ENCODE data around the gene IRX6. TPM values are rescaled to one million over a fixed set of nuclear protein-coding genes. Genes with fewer than 3 reads are reported as not detected.

Gene IRX6
- total and polyA plus RNA-seq, 2 donors from 2014 or later: 0.62 to 1.2 TPM

DNA sequence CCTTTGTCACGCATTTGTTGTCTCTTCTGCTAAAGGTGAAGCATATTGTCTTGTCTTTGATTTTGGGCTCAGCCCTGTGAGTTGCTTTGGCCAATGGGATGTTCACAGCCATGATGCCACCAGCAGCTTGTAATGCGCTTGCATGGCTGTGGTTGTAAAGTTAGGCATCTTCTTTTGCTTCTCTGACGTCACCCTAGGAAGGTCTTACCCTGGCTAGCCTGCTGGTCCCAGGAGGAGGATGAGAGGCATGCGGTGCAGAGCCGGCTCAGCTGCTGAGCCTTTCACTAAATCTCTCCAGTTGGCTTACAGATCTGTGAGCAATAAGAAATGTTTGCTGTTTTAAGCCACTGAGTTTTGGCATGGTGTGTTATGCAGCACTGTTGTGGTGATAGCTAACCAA, 40.8 kb downstream of the IRX6 start:
- H3K9ac ChIP-seq (ENCODE audit: low read length in 3 of 3): no peak overlapping the region
- H3K4me1 ChIP-seq (ENCODE audit: control insufficient read depth in 2 of 3, insufficient read depth in 2 of 3, low read depth in 1 of 3, low read length in 3 of 3): no peaks in the 10 kb centered on the region
- no peak overlapping the region for H3K27ac ChIP-seq (ENCODE audit: low read depth in 2 of 2, low read length in 2 of 2)
- no peak overlapping the region for H3K4me3 ChIP-seq (ENCODE audit: low read length in 3 of 3)
- no peak for DNase-seq
- no peaks in the 10 kb centered on the region for H3K36me3 ChIP-seq (ENCODE audit: control insufficient read depth in 2 of 3, insufficient read depth in 3 of 3, low read length in 3 of 3)
- no peaks in the 10 kb centered on the region for H3K9me3 ChIP-seq (ENCODE audit: control insufficient read depth in 2 of 3, insufficient read depth in 1 of 3, low read length in 3 of 3)
- intact Hi-C loops (cut with DNase I): no loop called here
- no peak for FAIRE-seq
- peaks cover 2% of the 10 kb centered on the region for H3K27me3 ChIP-seq (ENCODE audit: control insufficient read depth, insufficient read depth, low read length)
- TF ChIP-seq CTCF (IDR thresholded peaks at IDR 0.05; ENCODE audit: borderline replicate concordance, extremely low read depth, insufficient read depth): no peak

GRCh38 chr16:55367301-55367811, 43.4 kb downstream of the IRX6 start:
- no peaks in the 10 kb centered on the region for H3K36me3 ChIP-seq (ENCODE audit: control insufficient read depth in 2 of 3, insufficient read depth in 3 of 3, low read length in 3 of 3)
- H3K27ac ChIP-seq (ENCODE audit: low read depth in 2 of 2, low read length in 2 of 2): no peak overlapping the region
- H3K27me3 ChIP-seq (ENCODE audit: control insufficient read depth, insufficient read depth, low read length): peaks cover 10% of the 10 kb centered on the region
- FAIRE-seq (no peak), DNase-seq (peak in 1 of 5 donors; percentile 31)
- H3K4me1 ChIP-seq (ENCODE audit: control insufficient read depth in 2 of 3, insufficient read depth in 2 of 3, low read depth in 1 of 3, low read length in 3 of 3): no peaks in the 10 kb centered on the region
- TF ChIP-seq CTCF (IDR thresholded peaks at IDR 0.05; ENCODE audit: borderline replicate concordance, extremely low read depth, insufficient read depth): no peak
- intact Hi-C loops (cut with DNase I): no loop called here
- H3K9ac ChIP-seq (ENCODE audit: low read length in 3 of 3): no peak overlapping the region
- H3K9me3 ChIP-seq (ENCODE audit: control insufficient read depth in 2 of 3, insufficient read depth in 1 of 3, low read length in 3 of 3): no peaks in the 10 kb centered on the region
- no peak overlapping the region for H3K4me3 ChIP-seq (ENCODE audit: low read length in 3 of 3)

DNA sequence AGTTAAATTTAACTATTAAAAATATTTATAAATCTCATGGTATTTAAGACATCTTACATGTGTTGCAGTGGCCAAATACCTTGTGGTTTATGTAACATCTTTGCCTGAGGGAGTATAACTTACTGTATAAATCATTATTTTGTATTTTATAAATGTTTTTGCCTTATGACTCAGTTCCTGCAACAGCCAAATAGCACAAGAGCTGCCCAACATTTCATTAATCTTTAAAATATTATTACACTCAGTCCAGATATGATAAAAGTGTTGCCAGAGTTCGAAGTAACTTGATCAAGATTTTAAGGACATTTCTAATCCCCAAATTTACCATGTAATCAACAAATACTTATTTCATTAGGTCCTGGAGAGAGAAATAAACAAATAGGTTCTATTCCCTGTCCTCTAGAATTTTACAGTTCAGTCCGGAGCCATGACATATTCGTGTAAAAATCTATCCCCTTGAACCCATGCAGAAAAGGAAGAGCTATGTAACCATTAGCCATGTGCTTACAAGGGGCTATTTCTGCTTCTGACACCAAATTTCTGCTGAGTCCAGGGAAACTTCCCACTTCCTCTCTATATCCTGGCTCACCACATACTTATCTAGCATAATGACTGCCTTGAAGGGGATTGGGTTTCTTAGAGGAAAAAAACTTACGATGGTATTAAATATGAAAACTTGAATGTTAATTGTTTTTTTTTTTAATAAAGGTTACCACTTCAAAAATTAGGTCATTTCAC, 44.0 kb downstream of the IRX6 start:
- H3K4me3 ChIP-seq (ENCODE audit: low read length in 3 of 3): no peak overlapping the region
- no peaks in the 10 kb centered on the region for H3K9me3 ChIP-seq (ENCODE audit: control insufficient read depth in 2 of 3, insufficient read depth in 1 of 3, low read length in 3 of 3)
- TF ChIP-seq CTCF (IDR thresholded peaks at IDR 0.05; ENCODE audit: borderline replicate concordance, extremely low read depth, insufficient read depth): no peak
- no peak overlapping the region for H3K27ac ChIP-seq (ENCODE audit: low read depth in 2 of 2, low read length in 2 of 2)
- DNase-seq (peak in 1 of 5 donors; percentile 25), FAIRE-seq (no peak)
- no peaks in the 10 kb centered on the region for H3K4me1 ChIP-seq (ENCODE audit: control insufficient read depth in 2 of 3, insufficient read depth in 2 of 3, low read depth in 1 of 3, low read length in 3 of 3)
- intact Hi-C loops (cut with DNase I): no loop called here
- H3K9ac ChIP-seq (ENCODE audit: low read length in 3 of 3): no peak overlapping the region
- no peaks in the 10 kb centered on the region for H3K36me3 ChIP-seq (ENCODE audit: control insufficient read depth in 2 of 3, insufficient read depth in 3 of 3, low read length in 3 of 3)
- H3K27me3 ChIP-seq (ENCODE audit: control insufficient read depth, insufficient read depth, low read length): peaks cover 10% of the 10 kb centered on the region
